A673 (cell line): ENCODE measurements around the gene MAML3.

Experiments used
- CTCF ChIP-seq: fragments of 300-800, 200-600 bp; sonication (generic); conservative IDR thresholded peaks from 2 replicates; pipeline ENCODE4 v1.5.1; 2017; ENCODE audit warnings: low read depth, mild to moderate bottlenecking, antibody characterized with exemption, low read length, moderate library complexity, mixed read lengths
- EZH2 ChIP-seq: fragments of 200-600 bp; sonication (generic); IDR thresholded peaks from 2 replicates; pipeline ENCODE4 v1.6.1; 2017; ENCODE audit warnings: borderline replicate concordance, low read depth, mild to moderate bottlenecking, mixed read lengths, antibody characterized with exemption, low read length; ENCODE audit not compliant: poor library complexity, severe bottlenecking

GRCh38 chr4:140098455-140099160, 55.4 kb downstream of the MAML3 start:
- no peak for TF ChIP-seq CTCF
- no peak for TF ChIP-seq EZH2
